ENCODE results near the gene LDHB.
A peak's percentile ranks its signal among the peaks of the same experiment; 100 is the strongest.
"Not testable (repeated sequence)": the region's sequence is repeated elsewhere in the genome, so short reads cannot be mapped to it uniquely, and the experiment has no call there.

Gene LDHB

DNA sequence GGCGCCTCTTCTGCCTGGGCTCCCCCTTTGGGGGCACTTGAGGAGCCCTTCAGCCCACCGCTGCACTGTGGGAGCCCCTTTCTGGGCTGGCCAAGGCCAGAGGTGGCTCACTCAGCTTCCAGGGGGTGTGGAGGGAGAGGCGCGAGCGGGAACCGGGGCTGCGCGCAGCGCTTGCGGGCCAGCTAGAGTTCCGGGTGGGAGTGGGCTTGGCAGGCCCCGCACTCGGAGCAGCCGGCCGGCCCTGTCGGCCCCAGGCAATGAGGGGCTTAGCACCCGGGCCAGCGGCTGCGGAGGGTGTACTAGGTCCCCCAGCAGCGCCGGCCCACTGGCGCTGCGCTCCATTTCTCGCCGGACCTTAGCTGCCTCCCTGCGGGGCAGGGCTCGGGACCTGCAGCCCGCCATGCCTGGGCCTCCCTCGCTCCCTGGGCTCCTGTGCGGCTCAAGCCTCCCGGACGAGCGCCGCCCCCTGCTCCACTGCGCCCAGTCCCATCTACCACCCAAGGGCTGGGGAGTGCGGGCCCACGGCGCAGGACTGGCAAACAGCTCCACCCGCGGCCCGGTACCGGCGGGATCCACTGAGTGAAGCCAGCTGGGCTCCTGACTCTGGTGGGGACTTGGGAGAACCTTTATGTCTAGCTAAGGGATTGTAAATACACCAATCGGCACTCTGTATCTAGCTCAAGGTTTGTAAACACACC lies 3.9 kb upstream of the LDHB start:
- DNase-seq, result not testable (repeated sequence)

DNA sequence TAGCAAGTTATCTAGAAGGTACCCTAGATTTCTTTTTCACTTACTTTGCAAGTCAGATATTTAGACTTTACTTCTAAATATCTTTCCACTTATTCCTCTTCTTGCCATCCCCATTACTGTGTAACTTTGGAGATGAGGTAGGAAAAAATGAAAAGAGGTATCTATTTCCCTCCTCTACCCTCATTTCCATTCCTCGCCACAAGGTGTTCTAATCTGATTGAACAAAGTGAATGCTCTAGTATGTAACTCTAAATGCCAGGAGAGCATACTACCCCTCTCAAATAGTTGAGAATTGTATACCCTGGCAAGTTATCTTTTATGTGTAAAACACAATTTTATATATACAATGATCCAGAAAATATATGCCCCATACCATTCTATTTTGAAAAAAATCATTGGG lies 1.7 kb upstream of the LDHB start:
- DNase-seq, result no peak

DNA sequence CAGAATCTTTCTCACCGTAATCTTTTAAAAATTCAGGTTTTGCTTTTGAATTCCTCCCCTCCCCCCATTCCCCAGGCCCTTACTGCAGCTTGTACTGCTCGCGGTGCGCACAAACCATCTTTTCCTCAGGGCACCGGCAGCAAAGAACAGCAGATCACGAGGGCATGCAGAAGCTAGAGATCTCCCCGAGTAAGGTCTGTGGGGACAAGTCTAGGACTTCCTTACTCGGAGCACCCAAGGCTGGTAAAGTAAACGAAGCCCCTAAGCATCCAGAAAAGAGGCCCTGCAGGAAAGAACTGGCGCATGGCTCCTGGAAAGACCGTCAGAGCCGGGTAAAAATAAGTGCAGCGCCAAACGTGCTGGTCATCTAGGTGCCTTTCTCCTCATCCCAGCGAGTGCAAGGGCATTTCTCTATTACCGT lies 727 bp downstream of the LDHB start:
- peak in 42 of 58 donors; percentile 17 to 75 (median 52) for DNase-seq

GRCh38 chr12:21655591-21655990 lies 2.1 kb downstream of the LDHB start:
- DNase-seq, result no peak

- DNase-seq, result no peak
Measured at GRCh38 chr12:21651821-21652220, 5.8 kb downstream of the LDHB start.

- no peak for DNase-seq
Measured at GRCh38 chr12:21650997-21651396, 6.6 kb downstream of the LDHB start.

DNA sequence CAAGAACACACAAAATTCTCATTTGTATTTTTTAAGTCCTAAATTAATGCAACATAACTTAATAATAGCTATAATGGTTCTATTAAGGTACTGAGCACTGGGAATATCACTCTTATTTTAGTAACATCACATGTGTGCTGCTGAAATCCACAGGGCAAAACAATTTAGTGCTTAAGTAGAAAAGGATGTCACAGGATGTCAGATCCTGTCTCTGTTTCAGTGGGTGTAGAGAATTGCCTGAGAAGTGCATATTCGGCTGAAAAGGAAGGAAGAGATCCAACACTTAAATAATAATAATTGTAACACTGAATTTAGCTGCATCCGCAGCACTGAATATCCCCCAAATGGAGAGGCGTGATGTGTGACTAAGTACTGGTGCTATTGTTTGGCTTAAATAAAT lies 8.6 kb downstream of the LDHB start:
- no peak for DNase-seq

DNA sequence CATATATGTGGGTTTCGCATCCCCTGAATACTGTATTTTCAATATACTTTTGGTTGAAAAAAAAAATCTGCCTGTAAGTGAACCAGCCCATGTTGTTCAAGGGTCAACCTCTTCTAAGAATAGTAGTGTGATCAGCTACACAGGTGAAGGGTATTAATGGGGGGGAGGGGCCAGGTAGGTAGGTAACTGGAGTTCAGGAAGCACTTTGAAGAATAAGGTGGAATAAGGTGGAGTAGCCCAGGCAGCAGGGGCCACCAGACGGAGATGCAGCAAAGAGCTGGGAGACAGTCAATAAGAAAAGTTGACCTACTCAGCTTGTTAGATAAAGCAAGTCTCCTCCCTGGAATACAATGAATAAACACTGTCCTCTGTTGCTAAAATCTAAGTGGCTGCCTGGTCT lies 9.3 kb downstream of the LDHB start:
- no peak for DNase-seq

DNA sequence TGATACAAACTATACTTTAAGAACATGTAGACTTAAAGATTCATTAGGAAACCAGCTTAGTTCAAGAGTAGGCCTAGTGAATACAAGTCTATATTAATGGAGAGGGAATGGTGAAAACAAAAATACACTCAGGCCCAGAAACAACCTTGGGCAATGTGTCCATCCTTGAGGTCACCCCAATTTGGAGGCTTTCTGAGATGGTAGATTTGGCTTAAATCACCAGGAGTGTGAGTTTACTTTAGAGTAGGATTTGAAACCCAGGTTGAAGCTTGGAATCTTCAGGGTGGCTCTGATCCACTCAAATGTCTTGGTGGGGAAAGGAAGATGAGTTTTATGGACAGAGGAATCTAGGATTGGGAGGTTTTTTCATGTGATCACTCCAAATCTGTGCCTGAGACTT lies 10.5 kb downstream of the LDHB start:
- DNase-seq, result no peak

- not testable (repeated sequence) for DNase-seq
Measured at GRCh38 chr12:21645041-21645500, 12.6 kb downstream of the LDHB start.

DNA sequence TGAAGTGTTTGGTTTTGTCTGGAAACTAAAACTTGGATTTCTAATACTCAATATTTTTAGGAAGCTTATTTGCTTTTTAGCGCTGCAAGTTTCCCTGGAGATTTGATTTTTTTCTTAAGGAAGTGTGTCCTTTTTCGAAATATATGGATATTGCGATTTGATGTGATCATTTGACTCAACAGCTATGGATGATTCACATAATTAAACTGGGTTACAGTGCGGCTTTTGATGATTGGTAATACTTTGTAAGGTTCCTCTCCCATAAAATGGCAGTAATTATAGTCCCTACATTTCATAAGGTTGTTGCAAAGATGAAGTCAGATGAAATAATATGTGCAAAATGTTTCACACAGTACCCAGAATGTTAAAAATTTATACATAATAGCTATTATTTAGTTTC lies 13.1 kb downstream of the LDHB start:
- DNase-seq, result no peak

DNA sequence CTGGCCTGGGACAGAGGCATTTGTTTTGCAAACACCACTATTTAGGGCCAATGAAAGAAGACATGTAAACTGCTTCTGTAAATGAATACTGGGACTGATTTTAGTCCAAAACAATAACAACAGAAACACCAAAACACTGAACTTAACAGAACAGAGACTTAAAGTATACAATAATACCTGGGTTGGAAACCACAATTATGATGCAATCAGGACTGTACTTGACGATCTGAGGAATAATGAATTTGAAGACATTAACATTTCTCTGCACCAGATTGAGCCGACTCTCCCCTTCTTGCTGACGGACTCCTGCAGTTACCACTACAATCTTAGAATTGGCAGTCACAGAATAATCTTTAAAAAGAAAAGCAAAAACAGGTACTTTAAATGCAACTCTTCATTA lies 13.9 kb downstream of the LDHB start:
- no peak for DNase-seq

DNA sequence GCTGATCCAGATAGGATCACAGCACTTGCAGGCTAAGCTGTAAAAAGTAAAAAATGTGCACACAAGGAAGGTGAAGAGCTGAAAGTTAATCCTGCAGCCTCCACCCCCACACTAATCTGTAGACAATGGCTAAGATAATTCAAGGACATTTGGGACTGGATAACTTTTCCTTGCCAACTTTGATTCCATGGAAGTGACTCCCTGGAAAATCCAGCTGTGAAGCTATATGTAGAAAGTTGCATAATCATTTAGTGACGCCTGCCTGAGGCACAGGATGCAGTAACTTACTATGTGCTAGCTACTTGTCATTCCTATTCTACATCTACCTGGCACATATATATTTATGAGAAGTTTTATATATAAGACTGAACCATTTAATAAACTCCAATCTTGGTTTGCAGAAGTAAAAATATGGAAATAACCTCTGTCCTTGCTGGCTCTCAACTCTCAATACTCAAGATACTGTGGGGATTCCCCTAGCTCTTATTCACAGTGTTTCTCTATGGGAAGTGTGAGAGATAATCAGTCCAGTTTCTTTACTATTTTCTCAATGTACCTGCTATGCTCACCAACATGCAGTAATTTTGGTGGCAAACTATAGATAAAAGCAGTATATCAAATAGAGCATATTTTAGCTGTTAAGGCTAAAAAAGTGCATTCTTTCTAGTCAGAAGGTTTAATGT lies 14.8 kb downstream of the LDHB start:
- no peak for DNase-seq

GRCh38 chr12:21638054-21638891 lies 19.4 kb downstream of the LDHB start:
- no peak for DNase-seq

DNA sequence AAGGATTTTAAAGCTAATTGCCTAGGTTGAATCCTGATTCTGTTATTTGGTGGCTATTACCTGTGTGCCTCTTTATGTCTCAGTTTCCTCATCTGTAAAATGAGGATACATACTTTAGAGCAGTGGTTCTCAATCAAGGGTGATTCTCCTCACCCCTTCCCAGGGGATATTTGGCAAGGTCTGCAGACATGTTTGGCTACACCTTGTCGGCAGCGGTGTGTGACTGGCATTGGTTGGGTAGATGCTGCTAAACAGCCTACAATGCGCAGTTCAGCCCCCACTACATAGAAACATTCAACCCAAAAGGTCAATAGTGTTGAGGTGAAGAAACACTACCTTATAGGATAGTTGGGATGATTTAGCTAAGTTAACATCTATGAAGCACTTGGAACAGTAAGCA lies 23.4 kb downstream of the LDHB start:
- DNase-seq, result no peak

GRCh38 chr12:21631367-21631766 lies 26.3 kb downstream of the LDHB start:
- no peak for DNase-seq

DNA sequence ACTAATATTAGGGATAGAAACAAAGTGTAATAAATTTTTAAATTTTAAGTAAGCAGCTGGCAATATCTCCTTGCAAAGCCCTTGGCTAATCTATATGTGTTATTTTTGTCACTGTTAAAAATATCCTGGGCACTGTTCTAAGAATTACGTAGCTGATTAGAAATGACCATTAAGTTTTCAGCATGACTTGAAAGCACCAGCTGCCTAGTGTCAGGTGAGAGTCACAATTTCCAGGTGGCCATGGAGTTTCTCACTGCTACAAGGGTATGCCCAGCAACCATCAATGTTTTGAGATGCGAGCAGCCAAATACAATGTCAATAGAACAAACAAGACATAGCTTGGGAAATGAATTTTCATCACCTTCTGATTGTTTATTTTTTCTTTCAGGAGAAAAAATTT lies 29.7 kb downstream of the LDHB start:
- no peak for DNase-seq

DNA sequence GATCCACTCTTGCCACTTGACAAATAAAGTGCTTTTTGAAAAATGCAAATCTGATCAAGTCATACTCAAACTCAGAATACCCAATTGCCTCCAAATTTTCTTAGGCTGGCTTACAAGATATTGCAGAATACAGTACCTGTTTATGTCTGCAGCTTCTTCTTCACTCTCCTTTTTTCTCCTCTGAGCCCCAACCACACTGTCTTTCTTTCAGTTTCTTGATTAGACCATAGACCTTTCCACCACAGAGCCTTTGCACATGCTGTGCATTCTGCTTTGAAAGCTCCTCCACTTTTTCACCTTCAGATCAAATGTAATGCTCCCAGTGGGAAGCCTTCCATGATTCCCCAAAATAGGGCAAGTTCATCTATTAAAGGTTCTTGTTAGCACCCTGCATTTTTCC lies 39.1 kb downstream of the LDHB start:
- no peak for DNase-seq

GRCh38 chr12:21617030-21617429 lies 40.6 kb downstream of the LDHB start:
- no peak for DNase-seq

GRCh38 chr12:21615431-21615830 lies 42.2 kb downstream of the LDHB start:
- no peak for DNase-seq

GRCh38 chr12:21614506-21614905 lies 43.1 kb downstream of the LDHB start:
- DNase-seq, result no peak

GRCh38 chr12:21613931-21614330 lies 43.7 kb downstream of the LDHB start:
- no peak for DNase-seq

Data from anterior cingulate cortex (tissue), 58 donors.